Lower leg skin (tissue), 3 donors: ENCODE data around the gene GABRG3.

Experiments used
- CTCF ChIP-seq, 3 donors: fragments of 450-650 bp; IDR thresholded peaks; one replicate each; pipeline ENCODE4 v1.5.1; 2016; ENCODE audit warnings: antibody characterized with exemption in 3 of 3, mild to moderate bottlenecking in 3 of 3, moderate library complexity in 2 of 3
- POLR2A ChIP-seq, 2 donors: fragments of 450-650 bp; IDR thresholded peaks; one replicate each; pipeline ENCODE4 v1.6.1; 2016 to 2017; ENCODE audit warnings: antibody characterized with exemption in 2 of 2, mild to moderate bottlenecking in 1 of 2, moderate library complexity in 1 of 2

- TF ChIP-seq CTCF (IDR thresholded peaks at IDR 0.05) (no peak), POLR2A (IDR thresholded peaks at IDR 0.05) (no peak)
These were observed 528.7 kb downstream of the GABRG3 start for GRCh38 chr15:27499719-27500118.
